ENCODE measurements around the gene RHBDD2. TPM values are rescaled to one million over a fixed set of nuclear protein-coding genes. Genes with fewer than 3 reads are reported as not detected.

Gene RHBDD2
- polyA plus RNA-seq, 1 donor from 2014 or later, result 76.4 TPM

DNA sequence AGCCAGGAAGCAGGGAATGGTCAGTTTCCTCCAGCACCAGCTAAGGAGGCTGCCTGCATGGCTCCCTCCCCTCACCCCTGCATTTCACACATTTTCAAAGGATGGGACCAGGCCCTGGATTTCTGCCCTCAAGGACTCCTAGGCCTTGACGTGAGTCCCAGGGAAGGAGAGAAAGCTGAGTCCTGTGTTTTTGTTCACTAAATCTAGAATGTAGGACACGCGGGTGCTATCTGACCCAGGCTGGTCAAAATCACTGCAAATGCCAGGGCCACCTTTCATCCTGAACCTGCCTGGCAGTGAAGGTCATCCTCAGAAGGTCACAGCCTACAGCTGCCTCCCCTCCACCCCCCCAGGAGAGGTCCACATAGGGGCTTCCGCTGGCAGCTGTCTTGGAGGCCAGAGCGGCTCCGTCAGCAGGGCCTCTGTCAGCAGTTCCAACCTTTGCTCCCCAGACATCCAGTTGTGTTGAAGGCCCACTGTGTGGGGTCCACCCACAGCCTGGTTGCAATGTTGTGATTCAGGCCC lies 18.0 kb downstream of the RHBDD2 start:
- no peaks in the 10 kb centered on the region for H3K9me3 ChIP-seq (ENCODE audit: low read length)

DNA sequence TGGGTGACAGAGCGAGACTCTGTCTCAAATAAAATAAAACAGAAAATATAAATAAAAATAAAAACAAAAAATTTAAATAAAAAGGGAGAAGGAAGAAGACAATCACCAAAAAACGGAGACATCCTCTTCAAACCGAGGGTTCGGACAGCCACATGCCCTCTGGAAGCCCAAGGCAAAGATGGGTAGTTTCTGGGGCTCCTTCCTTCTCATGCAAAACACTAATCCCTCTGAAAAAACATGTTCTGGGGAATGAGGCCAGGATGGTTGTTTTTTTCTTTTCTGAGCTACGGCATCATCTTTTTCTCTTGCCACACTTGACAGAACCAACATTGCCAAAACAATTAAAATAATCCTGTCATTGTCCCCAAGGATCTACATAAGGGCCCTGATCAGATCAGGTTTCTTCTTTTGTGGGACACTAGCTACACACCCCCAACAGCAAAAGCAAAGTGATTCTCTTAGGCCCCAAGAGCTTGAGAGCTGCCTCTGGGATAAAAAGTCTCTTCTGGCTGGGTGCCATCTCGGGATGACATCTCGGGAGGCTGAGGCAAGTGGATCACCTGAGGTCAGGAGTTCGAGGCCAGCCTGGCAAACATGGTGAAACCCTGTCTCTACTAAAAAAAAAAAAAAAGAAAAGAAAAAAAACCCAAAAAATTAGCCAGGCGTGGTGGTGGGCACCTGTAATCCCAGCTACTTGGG lies 21.9 kb downstream of the RHBDD2 start:
- no peaks in the 10 kb centered on the region for H3F3A ChIP-seq (ENCODE audit: insufficient read depth, low read length, poor library complexity, severe bottlenecking)
- no peak overlapping the region for H3K4me2 ChIP-seq (ENCODE audit: low read length)
- H3K27ac ChIP-seq (ENCODE audit: low read length), result no peak overlapping the region
- H2AFZ ChIP-seq (ENCODE audit: low read depth, low read length), result no peak overlapping the region
- H3K9ac ChIP-seq (ENCODE audit: low read length), result no peak overlapping the region
- H3K9me2 ChIP-seq (ENCODE audit: insufficient read depth, low read length), result no peaks in the 10 kb centered on the region
- no peaks in the 10 kb centered on the region for H4K20me1 ChIP-seq (ENCODE audit: insufficient read depth)
- no peaks in the 10 kb centered on the region for H3K9me3 ChIP-seq (ENCODE audit: low read length)
- H3K27me3 ChIP-seq (ENCODE audit: insufficient read depth, low read depth, low read length), result no peaks in the 10 kb centered on the region
- no peak for TF ChIP-seq EZH2 (IDR thresholded peaks at IDR 0.05; ENCODE audit: borderline replicate concordance, insufficient read depth, low read length, poor library complexity, severe bottlenecking)
- TF ChIP-seq POLR2AphosphoS5 (IDR thresholded peaks at IDR 0.05), result no peak
- TF ChIP-seq EP300 (conservative IDR thresholded peaks at IDR 0.05; ENCODE audit: poor library complexity, severe bottlenecking), result no peak
- TF ChIP-seq SMC3 (conservative IDR thresholded peaks at IDR 0.05; ENCODE audit: poor library complexity), result no peak
- TF ChIP-seq, protein P1, sequence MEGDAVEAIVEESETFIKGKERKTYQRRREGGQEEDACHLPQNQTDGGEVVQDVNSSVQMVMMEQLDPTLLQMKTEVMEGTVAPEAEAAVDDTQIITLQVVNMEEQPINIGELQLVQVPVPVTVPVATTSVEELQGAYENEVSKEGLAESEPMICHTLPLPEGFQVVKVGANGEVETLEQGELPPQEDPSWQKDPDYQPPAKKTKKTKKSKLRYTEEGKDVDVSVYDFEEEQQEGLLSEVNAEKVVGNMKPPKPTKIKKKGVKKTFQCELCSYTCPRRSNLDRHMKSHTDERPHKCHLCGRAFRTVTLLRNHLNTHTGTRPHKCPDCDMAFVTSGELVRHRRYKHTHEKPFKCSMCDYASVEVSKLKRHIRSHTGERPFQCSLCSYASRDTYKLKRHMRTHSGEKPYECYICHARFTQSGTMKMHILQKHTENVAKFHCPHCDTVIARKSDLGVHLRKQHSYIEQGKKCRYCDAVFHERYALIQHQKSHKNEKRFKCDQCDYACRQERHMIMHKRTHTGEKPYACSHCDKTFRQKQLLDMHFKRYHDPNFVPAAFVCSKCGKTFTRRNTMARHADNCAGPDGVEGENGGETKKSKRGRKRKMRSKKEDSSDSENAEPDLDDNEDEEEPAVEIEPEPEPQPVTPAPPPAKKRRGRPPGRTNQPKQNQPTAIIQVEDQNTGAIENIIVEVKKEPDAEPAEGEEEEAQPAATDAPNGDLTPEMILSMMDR (IDR thresholded peaks at IDR 0.05; ENCODE audit: poor library complexity, severe bottlenecking), result no peak
- TF ChIP-seq RAD21 (conservative IDR thresholded peaks at IDR 0.05), result no peak
- TF ChIP-seq TAF1 (IDR thresholded peaks at IDR 0.05; ENCODE audit: low read depth), result no peak
- TF ChIP-seq MXI1 (conservative IDR thresholded peaks at IDR 0.05; ENCODE audit: poor library complexity, severe bottlenecking), result no peak
- TF ChIP-seq, protein P2, sequence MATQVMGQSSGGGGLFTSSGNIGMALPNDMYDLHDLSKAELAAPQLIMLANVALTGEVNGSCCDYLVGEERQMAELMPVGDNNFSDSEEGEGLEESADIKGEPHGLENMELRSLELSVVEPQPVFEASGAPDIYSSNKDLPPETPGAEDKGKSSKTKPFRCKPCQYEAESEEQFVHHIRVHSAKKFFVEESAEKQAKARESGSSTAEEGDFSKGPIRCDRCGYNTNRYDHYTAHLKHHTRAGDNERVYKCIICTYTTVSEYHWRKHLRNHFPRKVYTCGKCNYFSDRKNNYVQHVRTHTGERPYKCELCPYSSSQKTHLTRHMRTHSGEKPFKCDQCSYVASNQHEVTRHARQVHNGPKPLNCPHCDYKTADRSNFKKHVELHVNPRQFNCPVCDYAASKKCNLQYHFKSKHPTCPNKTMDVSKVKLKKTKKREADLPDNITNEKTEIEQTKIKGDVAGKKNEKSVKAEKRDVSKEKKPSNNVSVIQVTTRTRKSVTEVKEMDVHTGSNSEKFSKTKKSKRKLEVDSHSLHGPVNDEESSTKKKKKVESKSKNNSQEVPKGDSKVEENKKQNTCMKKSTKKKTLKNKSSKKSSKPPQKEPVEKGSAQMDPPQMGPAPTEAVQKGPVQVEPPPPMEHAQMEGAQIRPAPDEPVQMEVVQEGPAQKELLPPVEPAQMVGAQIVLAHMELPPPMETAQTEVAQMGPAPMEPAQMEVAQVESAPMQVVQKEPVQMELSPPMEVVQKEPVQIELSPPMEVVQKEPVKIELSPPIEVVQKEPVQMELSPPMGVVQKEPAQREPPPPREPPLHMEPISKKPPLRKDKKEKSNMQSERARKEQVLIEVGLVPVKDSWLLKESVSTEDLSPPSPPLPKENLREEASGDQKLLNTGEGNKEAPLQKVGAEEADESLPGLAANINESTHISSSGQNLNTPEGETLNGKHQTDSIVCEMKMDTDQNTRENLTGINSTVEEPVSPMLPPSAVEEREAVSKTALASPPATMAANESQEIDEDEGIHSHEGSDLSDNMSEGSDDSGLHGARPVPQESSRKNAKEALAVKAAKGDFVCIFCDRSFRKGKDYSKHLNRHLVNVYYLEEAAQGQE (IDR thresholded peaks at IDR 0.05; ENCODE audit: borderline replicate concordance), result no peak
- H3K36me3 ChIP-seq (ENCODE audit: insufficient read depth, low read length), result no peaks in the 10 kb centered on the region
- H3K4me3 ChIP-seq (ENCODE audit: low read length), result no peak overlapping the region
- H3K79me2 ChIP-seq (replicated peaks; ENCODE audit: insufficient read depth, low read length), result no peaks in the 10 kb centered on the region

More for the DNA sequence above, 18.0 kb downstream of the RHBDD2 start:
- Histone ChIP-seq H3K9me2 (ENCODE audit: insufficient read depth, low read length) (no peaks in the 10 kb centered on the region), H2AFZ (ENCODE audit: low read depth, low read length) (no peak overlapping the region), H3K4me2 (ENCODE audit: low read length) (no peak overlapping the region), H3K9ac (ENCODE audit: low read length) (no peak overlapping the region), H3F3A (ENCODE audit: insufficient read depth, low read length, poor library complexity, severe bottlenecking) (no peaks in the 10 kb centered on the region), H4K20me1 (ENCODE audit: insufficient read depth) (no peaks in the 10 kb centered on the region), H3K36me3 (ENCODE audit: insufficient read depth, low read length) (peaks cover 4% of the 10 kb centered on the region), H3K27ac (ENCODE audit: low read length) (no peak overlapping the region), H3K27me3 (ENCODE audit: insufficient read depth, low read depth, low read length) (no peaks in the 10 kb centered on the region), H3K79me2 (replicated peaks; ENCODE audit: insufficient read depth, low read length) (no peaks in the 10 kb centered on the region), H3K4me3 (ENCODE audit: low read length) (no peak overlapping the region)
- TF ChIP-seq TAF1 (IDR thresholded peaks at IDR 0.05; ENCODE audit: low read depth), result no peak
- no peak for TF ChIP-seq MXI1 (conservative IDR thresholded peaks at IDR 0.05; ENCODE audit: poor library complexity, severe bottlenecking)
- TF ChIP-seq EP300 (conservative IDR thresholded peaks at IDR 0.05; ENCODE audit: poor library complexity, severe bottlenecking), result no peak
- TF ChIP-seq SMC3 (conservative IDR thresholded peaks at IDR 0.05; ENCODE audit: poor library complexity), result no peak
- TF ChIP-seq, protein P2 (IDR thresholded peaks at IDR 0.05; ENCODE audit: borderline replicate concordance), result no peak
- TF ChIP-seq, protein P1 (IDR thresholded peaks at IDR 0.05; ENCODE audit: poor library complexity, severe bottlenecking), result no peak
- TF ChIP-seq RAD21 (conservative IDR thresholded peaks at IDR 0.05), result no peak
- TF ChIP-seq POLR2AphosphoS5 (IDR thresholded peaks at IDR 0.05), result no peak
- TF ChIP-seq EZH2 (IDR thresholded peaks at IDR 0.05; ENCODE audit: borderline replicate concordance, insufficient read depth, low read length, poor library complexity, severe bottlenecking), result no peak
